HepG2 (cell line): Measurements from ENCODE around the gene ARIH2. TPM values are rescaled to one million over a fixed set of nuclear protein-coding genes. Genes with fewer than 3 reads are reported as not detected.

Source experiments
- AKNA ChIP-seq: sonication (generic); formaldehyde crosslinking; IDR thresholded peaks from 2 replicates; pipeline ENCODE4 v1.4.0; 2020; ENCODE audit warnings: missing genetic modification reagents, borderline replicate concordance
- MTF1 ChIP-seq: sonication (generic); formaldehyde crosslinking; IDR thresholded peaks from 2 replicates; pipeline ENCODE4 v1.5.0; 2020; ENCODE audit warnings: missing genetic modification reagents
- NFYB ChIP-seq: sonication (generic); formaldehyde crosslinking; IDR thresholded peaks from 2 replicates; pipeline ENCODE4 v1.4.0; 2020; ENCODE audit warnings: missing genetic modification reagents
- NONO ChIP-seq, 2 experiments: fragments of 450-650 bp in 1 of 2; sonication (generic) in 1 of 2; formaldehyde crosslinking in 1 of 2; IDR thresholded peaks in 1 of 2; conservative IDR thresholded peaks in 1 of 2; 2 replicates each; pipeline versions ENCODE4 v1.6.1 to v1.8.0; 2017 to 2022; ENCODE audit warnings: mild to moderate bottlenecking in 1 of 2, missing genetic modification reagents in 1 of 2, moderate library complexity in 1 of 2
- POLR2AphosphoS2 ChIP-seq: IDR thresholded peaks from 2 replicates; pipeline ENCODE4 v1.6.1; 2011; ENCODE audit warnings: low read depth, low read length, improper control_type of control experiment
- PRDM15 ChIP-seq: sonication (generic); formaldehyde crosslinking; IDR thresholded peaks from 2 replicates; pipeline ENCODE4 v1.4.0; 2020; ENCODE audit warnings: missing genetic modification reagents
- ZBTB21 ChIP-seq: sonication (generic); formaldehyde crosslinking; IDR thresholded peaks from 2 replicates; pipeline ENCODE4 v1.4.0; 2020; ENCODE audit warnings: missing genetic modification reagents
- ZBTB26 ChIP-seq: IDR thresholded peaks from 2 replicates; pipeline ENCODE4 v1.6.1; 2016; ENCODE audit warnings: missing compliant biosample characterization, missing genetic modification reagents, borderline replicate concordance
- ZFP1 ChIP-seq: IDR thresholded peaks from 2 replicates; pipeline ENCODE4 v1.6.1; 2016
- ZHX2 ChIP-seq, 2 experiments: sonication (generic) in 1 of 2; formaldehyde crosslinking in 1 of 2; IDR thresholded peaks; 2 replicates each; pipeline versions ENCODE4 v1.6.1 to v1.9.0; 2014 to 2022; ENCODE audit warnings: antibody characterized with exemption in 1 of 2, borderline replicate concordance in 1 of 2, inconsistent platforms in 1 of 2, low read depth in 1 of 2, missing genetic modification reagents in 1 of 2
- polyA plus RNA-seq, 8 experiments: library from polyadenylated mRNA; depleted of rRNA in 3 of 8; stranded (reverse) in 7 of 8; unstranded in 1 of 8; fragments of >200 nt; fragmentation: Illumina TruSeq in 4 of 8; extraction: Trizol in 4 of 8; gene quantifications; 2 replicates each; pipeline versions ENCODE4 v1.2.1 to v1.2.3, GENCODE V29; 2011 to 2016; ENCODE audit warnings: low read depth in 4 of 8, missing spikeins in 1 of 8, mixed read lengths in 1 of 8; ENCODE audit not compliant: insufficient read depth in 1 of 8
- total RNA-seq, 5 experiments: library from RNA; depleted of rRNA; stranded (reverse); fragments of >200 nt; fragmentation: Illumina TruSeq; extraction: Trizol; gene quantifications; 2 replicates each; pipeline ENCODE4 v1.2.3, GENCODE V29; 2016; ENCODE audit warnings: low read depth in 1 of 5

ARIH2 gene
- total and polyA plus RNA-seq, 2 of the 13 experiments (the other 11 are each of a cell fraction or from before 2014, with no cell fraction given), result 64.8 to 83.3 TPM

- TF ChIP-seq PRDM15 (peak; percentile 66; the same call in 1 of the 2 replicates), MTF1 (CRISPR knock-in tag) (peak; percentile 25; the same call in 1 of the 2 replicates), NONO (IDR thresholded peaks at IDR 0.05) (no peak), NONO (CRISPR knock-in tag; conservative IDR thresholded peaks at IDR 0.05) (peak; percentile 65), ZHX2 (IDR thresholded peaks at IDR 0.05; ENCODE audit: low read depth) (peak; percentile 90), ZHX2 (CRISPR knock-in tag; IDR thresholded peaks at IDR 0.05; ENCODE audit: borderline replicate concordance) (peak; percentile 36), ZFP1 (no peak), ZBTB26 (no peak; the same call in none of the 2 replicates), AKNA (CRISPR knock-in tag) (no peak), POLR2AphosphoS2 (no peak), ZBTB21 (CRISPR knock-in tag) (no peak), NFYB (CRISPR knock-in tag) (no peak; the same call in 1 of the 2 replicates)
These were observed 103.4 kb downstream of the ARIH2 start, which contains the start of gene NDUFAF3 (continued) for GRCh38 chr3:49021813-49022687.
